Nephron (organoid): ENCODE measurements around the gene TMIE.
"Not testable (repeated sequence)": the region's sequence is repeated elsewhere in the genome, so short reads cannot be mapped to it uniquely, and the experiment has no call there.

Experiments
- H3K27ac Mint-ChIP-seq, 3 experiments: 2 replicates each; pipeline ENCODE4 v1.8.0; 2020; ENCODE audit warnings: mixed read lengths in 3 of 3, mild to moderate bottlenecking in 2 of 3, moderate library complexity in 1 of 3
- H3K27me3 Mint-ChIP-seq: 2 replicates; pipeline ENCODE4 v1.8.0; 2021; ENCODE audit warnings: low read depth, mild to moderate bottlenecking, moderate library complexity, mixed read lengths
- H3K36me3 Mint-ChIP-seq: 2 replicates; pipeline ENCODE4 v1.8.0; 2020; ENCODE audit warnings: low read depth, mixed read lengths
- H3K4me1 Mint-ChIP-seq: 2 replicates; pipeline ENCODE4 v1.8.0; 2020; ENCODE audit warnings: mixed read lengths
- H3K4me3 Mint-ChIP-seq, 3 experiments: 2 replicates each; pipeline ENCODE4 v1.8.0; 2020; ENCODE audit warnings: mild to moderate bottlenecking in 3 of 3, mixed read lengths in 3 of 3, moderate library complexity in 2 of 3
- H3K9me3 Mint-ChIP-seq: 2 replicates; pipeline ENCODE4 v1.8.0; 2020; ENCODE audit warnings: mixed read lengths
- CTCF ChIP-seq, 3 experiments: fragments of 200-600 bp; sonication (generic); IDR thresholded peaks; one replicate each; pipeline ENCODE4 v1.5.0; 2021; ENCODE audit warnings: antibody characterized with exemption in 3 of 3; ENCODE audit not compliant: unreplicated experiment in 3 of 3

The TMIE gene

GRCh38 chr3:46733026-46733800, 32.0 kb downstream of the TMIE start:
- H3K4me1 Mint-ChIP-seq = peaks cover 5% of the 10 kb centered on the region
- H3K9me3 Mint-ChIP-seq = no peaks in the 10 kb centered on the region

GRCh38 chr3:46734773-46735172, 33.6 kb downstream of the TMIE start:
- Mint-ChIP-seq H3K4me3 (no peak overlapping the region), H3K4me1 (peaks cover 5% of the 10 kb centered on the region)

More at GRCh38 chr3:46733026-46733800, 32.0 kb downstream of the TMIE start:
- H3K4me3 Mint-ChIP-seq = no peak overlapping the region
- H3K36me3 Mint-ChIP-seq = no peaks in the 10 kb centered on the region
- no peak for TF ChIP-seq CTCF (IDR thresholded peaks at IDR 0.05; ENCODE audit: unreplicated experiment in 3 of 3)
- peaks cover 24% of the 10 kb centered on the region for H3K27me3 Mint-ChIP-seq
- no peak overlapping the region for H3K27ac Mint-ChIP-seq

GRCh38 chr3:46736006-46736872, 35.0 kb downstream of the TMIE start:
- H3K4me1 Mint-ChIP-seq = peaks cover 5% of the 10 kb centered on the region
- H3K27ac Mint-ChIP-seq = no peak overlapping the region
- peaks cover 24% of the 10 kb centered on the region for H3K27me3 Mint-ChIP-seq
- H3K9me3 Mint-ChIP-seq = no peaks in the 10 kb centered on the region
- H3K36me3 Mint-ChIP-seq = no peaks in the 10 kb centered on the region
- H3K4me3 Mint-ChIP-seq = no peak overlapping the region
- TF ChIP-seq CTCF (IDR thresholded peaks at IDR 0.05; ENCODE audit: unreplicated experiment in 3 of 3) = no peak

More at GRCh38 chr3:46734773-46735172, 33.6 kb downstream of the TMIE start:
- TF ChIP-seq CTCF (IDR thresholded peaks at IDR 0.05; ENCODE audit: unreplicated experiment in 3 of 3) = no peak
- H3K9me3 Mint-ChIP-seq = no peaks in the 10 kb centered on the region
- no peak overlapping the region for H3K27ac Mint-ChIP-seq
- no peaks in the 10 kb centered on the region for H3K36me3 Mint-ChIP-seq
- peaks cover 24% of the 10 kb centered on the region for H3K27me3 Mint-ChIP-seq

GRCh38 chr3:46737329-46737731, 36.1 kb downstream of the TMIE start:
- Mint-ChIP-seq H3K27ac (no peak overlapping the region), H3K4me1 (peaks cover 5% of the 10 kb centered on the region), H3K9me3 (no peaks in the 10 kb centered on the region), H3K4me3 (no peak overlapping the region), H3K27me3 (peaks cover 19% of the 10 kb centered on the region), H3K36me3 (no peaks in the 10 kb centered on the region)
- TF ChIP-seq CTCF (IDR thresholded peaks at IDR 0.05; ENCODE audit: unreplicated experiment in 3 of 3) = no peak

GRCh38 chr3:46739565-46739964, 38.4 kb downstream of the TMIE start:
- Mint-ChIP-seq H3K4me1 (peaks cover 12% of the 10 kb centered on the region), H3K27me3 (peaks cover 11% of the 10 kb centered on the region)
- H3K27ac Mint-ChIP-seq, H3K9me3 Mint-ChIP-seq, H3K4me3 Mint-ChIP-seq, H3K36me3 Mint-ChIP-seq: not testable (repeated sequence)

- H3K4me1 Mint-ChIP-seq = peaks cover 6% of the 10 kb centered on the region
- TF ChIP-seq CTCF (IDR thresholded peaks at IDR 0.05; ENCODE audit: unreplicated experiment in 3 of 3) = no peak
- no peaks in the 10 kb centered on the region for H3K9me3 Mint-ChIP-seq
- H3K27ac Mint-ChIP-seq = no peak overlapping the region
- H3K4me3 Mint-ChIP-seq = no peak overlapping the region
- H3K36me3 Mint-ChIP-seq = no peaks in the 10 kb centered on the region
- no peaks in the 10 kb centered on the region for H3K27me3 Mint-ChIP-seq
Observed at GRCh38 chr3:46742992-46743585, 41.9 kb downstream of the TMIE start.
